Measurements from ENCODE around the gene ATAD1.

DNA sequence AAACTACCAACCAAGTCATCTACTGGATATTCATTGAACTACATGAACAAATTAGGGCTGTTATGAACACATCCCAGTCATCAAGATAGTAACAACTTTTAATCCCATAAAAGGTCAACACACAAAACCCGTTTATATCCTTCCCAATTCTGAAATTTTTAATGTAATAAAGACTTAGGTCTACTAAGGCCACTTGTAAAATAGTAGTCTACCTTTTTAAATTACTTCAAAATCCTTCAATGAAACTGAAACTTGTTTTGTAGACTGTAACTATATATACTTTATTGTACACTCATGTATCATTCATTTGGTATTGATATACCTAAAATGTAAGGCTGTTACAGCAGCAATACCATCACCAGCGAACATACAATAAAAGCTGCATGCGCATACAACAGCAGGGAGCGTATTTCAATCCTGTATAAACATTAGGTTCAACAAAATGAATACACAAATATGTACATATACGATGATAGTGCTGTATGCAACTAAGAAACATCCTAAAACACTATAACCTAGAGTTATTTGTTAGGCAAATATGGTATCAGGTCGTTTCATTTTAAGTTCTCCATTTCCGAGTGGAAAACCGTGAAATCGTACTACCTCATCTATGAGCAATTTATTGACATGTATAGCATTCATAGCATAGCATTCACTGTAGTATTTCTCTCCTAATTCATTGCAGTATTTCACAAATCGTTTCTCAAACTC lies 973 bp downstream of the ATAD1 start:
- TF ChIP-seq POLR2A (IDR thresholded peaks at IDR 0.05): no peak
- TF ChIP-seq, protein P1, sequence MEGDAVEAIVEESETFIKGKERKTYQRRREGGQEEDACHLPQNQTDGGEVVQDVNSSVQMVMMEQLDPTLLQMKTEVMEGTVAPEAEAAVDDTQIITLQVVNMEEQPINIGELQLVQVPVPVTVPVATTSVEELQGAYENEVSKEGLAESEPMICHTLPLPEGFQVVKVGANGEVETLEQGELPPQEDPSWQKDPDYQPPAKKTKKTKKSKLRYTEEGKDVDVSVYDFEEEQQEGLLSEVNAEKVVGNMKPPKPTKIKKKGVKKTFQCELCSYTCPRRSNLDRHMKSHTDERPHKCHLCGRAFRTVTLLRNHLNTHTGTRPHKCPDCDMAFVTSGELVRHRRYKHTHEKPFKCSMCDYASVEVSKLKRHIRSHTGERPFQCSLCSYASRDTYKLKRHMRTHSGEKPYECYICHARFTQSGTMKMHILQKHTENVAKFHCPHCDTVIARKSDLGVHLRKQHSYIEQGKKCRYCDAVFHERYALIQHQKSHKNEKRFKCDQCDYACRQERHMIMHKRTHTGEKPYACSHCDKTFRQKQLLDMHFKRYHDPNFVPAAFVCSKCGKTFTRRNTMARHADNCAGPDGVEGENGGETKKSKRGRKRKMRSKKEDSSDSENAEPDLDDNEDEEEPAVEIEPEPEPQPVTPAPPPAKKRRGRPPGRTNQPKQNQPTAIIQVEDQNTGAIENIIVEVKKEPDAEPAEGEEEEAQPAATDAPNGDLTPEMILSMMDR (IDR thresholded peaks at IDR 0.05): no peak
